HG03280 (cell line): ENCODE measurements around the gene PHC2.
A peak's percentile ranks its signal among the peaks of the same experiment; 100 is the strongest.

Experiments used
- ATAC-seq: cut with Tn5 transposase; IDR thresholded peaks from one replicate; pipeline ENCODE4 v1.9.1; 2021; ENCODE audit warnings: mild to moderate bottlenecking, moderate library complexity; ENCODE audit not compliant: unreplicated experiment

The PHC2 gene, protein sequence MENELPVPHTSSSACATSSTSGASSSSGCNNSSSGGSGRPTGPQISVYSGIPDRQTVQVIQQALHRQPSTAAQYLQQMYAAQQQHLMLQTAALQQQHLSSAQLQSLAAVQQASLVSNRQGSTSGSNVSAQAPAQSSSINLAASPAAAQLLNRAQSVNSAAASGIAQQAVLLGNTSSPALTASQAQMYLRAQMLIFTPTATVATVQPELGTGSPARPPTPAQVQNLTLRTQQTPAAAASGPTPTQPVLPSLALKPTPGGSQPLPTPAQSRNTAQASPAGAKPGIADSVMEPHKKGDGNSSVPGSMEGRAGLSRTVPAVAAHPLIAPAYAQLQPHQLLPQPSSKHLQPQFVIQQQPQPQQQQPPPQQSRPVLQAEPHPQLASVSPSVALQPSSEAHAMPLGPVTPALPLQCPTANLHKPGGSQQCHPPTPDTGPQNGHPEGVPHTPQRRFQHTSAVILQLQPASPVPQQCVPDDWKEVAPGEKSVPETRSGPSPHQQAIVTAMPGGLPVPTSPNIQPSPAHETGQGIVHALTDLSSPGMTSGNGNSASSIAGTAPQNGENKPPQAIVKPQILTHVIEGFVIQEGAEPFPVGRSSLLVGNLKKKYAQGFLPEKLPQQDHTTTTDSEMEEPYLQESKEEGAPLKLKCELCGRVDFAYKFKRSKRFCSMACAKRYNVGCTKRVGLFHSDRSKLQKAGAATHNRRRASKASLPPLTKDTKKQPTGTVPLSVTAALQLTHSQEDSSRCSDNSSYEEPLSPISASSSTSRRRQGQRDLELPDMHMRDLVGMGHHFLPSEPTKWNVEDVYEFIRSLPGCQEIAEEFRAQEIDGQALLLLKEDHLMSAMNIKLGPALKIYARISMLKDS

DNA sequence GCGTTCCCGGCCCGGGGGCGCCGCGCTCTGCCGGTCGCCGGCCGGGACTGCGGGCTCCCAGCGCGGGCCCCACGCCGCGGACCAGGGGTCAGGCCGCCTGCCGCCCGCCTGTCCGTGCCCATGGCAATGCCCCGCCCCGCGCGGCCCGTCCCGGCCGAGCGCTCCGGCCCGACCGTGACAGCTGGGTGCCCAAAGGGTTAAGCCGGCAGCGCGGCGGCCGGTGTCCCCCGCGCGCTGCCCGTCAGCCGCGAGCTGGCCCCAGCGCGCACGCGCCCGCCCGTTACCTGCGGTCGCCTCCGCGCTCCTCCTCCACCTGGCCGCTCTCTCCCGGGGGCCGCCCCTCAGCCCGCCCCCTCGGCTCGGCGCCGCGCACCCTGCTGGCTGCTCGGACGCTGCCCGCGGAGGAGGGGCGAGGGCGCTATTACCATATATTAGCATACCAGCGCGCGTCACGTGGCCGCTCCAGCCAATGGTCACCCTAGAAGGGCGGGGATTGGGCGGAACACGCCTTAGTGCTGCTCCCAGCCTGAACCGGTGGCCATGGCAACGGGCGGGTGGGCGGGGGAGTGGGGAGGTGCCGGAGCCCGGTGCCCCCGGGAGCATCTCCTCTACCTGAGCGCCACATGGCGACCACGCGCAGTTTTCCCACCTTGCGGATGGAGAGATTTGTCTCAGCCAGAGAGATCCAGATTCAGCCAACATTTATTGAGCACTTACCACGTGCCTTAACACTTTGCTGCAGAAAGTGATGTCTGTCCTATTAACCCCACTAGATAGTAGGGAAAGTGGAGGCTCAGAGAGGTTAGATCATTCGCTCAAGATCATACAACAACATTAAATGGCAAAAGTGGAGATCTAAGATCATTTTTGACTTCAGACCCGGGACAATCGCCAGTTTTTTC is at the start of gene PHC2:
Gene PHC2 (minus strand): TSS at position 404 of the 902 bp plus-strand sequence. CDS start 55,556 bp downstream, outside the sequence.
- peak; percentile 96 for ATAC-seq

DNA sequence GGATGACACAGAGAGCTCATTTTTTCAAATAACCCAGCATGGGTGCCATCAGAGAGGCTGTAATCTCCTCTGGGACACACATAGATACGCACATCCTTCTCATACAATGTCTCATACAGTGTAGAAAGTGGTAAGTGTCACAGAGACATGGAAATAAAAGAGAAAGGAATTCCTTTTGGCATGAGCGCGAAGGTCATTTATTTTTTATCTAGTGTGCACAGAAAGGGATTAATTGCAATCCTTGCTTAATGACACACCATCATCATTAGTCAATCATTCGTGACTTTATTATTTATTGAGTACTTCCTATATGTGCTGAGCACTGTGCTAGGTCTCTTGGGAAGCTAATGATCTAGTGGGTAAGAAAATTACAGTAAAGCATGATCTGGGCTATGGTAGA is 46.6 kb upstream of the PHC2 start:
- no peak for ATAC-seq

DNA sequence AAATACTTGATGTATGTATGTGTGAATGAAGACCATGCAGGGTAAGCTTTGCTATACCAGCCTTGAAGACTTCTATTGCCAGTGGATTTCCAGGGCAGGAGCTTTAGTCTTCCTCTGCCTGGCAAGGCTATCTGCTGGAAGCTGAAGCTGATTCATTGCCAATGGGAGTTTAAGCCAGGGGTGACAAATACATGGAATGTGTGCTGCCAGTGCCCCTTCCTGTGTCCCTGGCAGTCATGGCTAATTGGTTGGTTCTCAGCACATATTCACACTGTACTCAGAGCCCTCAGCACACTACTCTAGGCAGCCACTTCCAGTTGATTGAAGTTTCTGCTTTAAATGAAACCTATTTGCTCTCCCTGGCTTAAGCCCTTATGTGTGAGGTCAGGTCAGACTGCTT is 43.0 kb upstream of the PHC2 start:
- ATAC-seq = no peak

DNA sequence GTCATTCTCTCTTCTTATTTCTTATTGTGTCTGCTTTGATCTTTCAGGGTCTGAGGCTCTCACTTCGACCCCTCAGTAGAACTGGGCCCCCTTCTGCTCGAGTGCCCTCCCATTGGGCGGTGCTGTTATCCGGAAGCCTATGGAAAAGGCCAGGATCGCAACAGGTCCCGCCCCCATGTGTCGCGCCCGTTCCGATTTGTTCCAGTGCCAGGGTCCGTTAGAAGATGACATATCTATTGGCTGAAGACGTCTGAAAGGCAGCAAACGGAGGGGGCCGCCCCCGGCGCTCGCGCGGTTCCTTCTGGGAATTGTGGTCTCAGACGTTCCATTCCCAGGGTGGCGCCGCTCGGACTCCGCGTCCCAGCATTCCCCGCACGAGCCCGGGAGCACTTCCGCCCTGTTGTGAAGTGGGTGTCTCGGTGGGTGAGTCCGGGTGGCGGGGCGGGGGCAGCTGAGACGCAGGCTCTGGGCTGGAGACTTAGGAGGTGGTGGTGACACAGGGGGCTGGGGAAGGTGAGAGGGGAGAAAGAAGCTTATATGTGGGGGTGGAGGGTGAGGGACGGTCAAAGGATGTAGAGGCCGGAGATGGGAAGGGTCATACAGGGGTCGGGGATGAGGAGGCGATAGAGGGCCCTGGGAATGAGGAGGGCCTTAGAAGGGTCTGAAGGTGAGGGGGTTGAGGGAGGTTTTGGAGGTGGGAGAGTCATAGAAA is 41.5 kb upstream of the PHC2 start, which contains the start of gene ZSCAN20:
Gene ZSCAN20 (plus strand): TSS at position 377 of the 712 bp plus-strand sequence. CDS start 6,644 bp downstream, outside the sequence.
- ATAC-seq = peak; percentile 91

DNA sequence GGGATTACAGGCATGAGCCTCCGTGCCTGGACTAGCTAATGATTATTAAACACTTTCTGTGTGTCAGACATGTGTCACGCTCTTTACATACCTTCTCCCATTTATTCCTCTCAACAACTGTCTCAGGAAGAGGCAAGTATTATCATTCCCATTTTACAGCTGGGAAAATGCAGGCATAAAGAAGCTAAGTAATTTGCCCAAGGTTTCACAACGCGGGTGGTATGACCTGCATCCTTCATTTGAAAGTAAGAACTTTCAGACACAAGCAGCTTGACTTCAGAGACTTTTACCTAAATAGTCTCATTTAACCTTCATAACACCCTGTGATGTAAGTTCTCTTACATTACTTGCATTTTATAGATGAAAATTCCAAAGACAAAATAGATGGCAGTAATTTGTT is 40.5 kb upstream of the PHC2 start:
- no peak for ATAC-seq

DNA sequence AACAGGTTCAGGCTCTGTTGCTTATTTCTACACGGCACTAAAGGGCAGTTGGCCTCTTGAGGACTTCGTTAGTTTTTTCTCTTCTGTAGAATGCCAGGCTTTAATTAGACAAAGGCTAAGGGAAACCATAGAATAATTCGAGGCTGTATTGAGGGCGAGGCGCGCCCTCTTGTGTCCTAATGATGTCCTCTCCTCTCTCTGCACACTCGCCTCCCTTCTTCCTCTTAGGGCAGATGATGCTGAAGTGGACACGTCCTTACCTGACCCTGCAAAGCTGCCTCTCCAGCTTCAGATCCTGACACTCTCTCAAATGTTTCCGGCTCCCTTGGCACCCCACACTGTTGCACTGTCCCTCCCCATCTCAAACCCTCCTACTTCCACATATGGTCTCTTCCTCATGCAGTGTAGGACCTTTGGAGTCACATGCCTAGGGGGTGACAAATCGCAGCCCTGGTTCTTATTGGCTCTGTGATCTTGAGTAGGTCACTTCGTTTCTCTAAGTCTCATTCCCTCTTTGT is 39.7 kb upstream of the PHC2 start:
- no peak for ATAC-seq

DNA sequence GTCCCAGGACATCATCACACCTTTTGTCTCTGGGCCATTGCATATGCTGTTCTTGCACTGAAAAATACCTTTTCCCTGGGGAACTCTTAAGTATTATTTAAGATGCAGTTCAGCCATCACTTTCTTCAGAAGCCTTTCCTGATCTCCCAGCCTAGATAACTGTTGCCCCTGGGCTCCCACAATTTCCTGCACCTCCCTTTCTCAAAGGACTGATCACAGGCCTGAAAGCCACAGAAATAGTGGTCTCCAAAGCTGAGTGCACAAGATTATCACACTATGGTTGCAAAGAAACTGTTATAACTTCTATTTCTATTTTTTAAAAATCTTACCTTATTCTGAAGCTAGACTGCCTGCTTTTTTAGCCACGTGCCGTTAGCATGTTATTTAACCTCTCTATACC is 38.8 kb upstream of the PHC2 start:
- ATAC-seq = no peak

DNA sequence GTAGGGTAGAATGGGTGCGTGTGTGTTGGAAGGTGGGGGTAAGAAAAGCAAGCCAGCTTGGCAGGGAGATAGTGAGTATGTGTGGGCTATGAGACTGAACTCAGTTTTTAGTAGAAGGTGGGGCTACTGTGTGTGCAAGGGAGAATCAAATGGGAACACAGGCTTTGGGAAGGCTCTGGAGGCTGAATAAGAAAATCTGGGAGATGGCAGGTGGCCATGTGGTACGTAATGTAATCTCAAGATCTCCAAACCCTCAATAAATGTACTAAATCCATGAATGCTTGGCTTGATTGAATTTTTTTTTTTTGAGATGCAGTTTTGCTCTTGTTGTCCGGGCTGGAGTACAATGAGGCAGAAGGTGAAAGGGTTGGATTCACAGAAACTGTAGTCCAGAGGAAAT is 38.1 kb upstream of the PHC2 start:
- ATAC-seq = no peak

DNA sequence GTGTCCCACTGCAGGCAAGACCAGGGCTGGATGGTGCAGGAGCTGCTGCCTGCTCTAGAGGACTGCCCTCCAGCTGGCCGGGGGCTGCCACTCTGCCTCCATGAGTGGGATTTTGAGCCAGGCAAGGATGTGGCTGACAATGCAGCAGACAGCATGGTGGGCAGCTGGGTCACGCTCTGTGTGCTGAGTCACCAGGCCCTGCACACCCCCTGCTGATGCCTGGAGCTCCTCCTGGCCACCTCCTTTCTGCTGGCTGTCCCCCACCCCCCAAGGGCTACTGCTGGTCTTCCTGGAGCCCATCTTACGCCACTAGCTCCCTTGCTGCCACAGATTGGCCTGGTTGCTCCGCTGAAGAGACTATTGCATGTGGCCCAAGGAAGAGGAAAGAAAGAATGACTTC is 37.6 kb upstream of the PHC2 start:
- no peak for ATAC-seq

DNA sequence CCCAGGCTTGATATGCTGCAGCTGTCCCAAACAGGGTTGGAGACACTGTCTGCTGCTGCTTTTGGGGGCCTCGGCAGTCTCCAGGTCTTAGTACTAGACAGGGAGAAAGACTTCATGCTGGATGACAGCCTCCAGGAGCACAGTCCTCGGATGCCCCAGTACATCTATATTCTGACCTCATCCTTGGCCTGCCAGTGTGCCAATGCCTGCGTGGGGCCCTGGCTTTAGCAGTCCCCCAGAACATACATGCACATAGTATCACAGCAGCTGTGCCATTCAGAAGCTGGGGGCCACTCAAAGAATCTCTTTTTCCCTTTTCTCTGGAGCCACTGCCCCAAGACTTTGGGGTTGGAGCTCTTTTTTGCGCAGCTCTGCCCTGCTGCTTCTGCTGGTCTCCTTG is 37.1 kb upstream of the PHC2 start:
- ATAC-seq = no peak

DNA sequence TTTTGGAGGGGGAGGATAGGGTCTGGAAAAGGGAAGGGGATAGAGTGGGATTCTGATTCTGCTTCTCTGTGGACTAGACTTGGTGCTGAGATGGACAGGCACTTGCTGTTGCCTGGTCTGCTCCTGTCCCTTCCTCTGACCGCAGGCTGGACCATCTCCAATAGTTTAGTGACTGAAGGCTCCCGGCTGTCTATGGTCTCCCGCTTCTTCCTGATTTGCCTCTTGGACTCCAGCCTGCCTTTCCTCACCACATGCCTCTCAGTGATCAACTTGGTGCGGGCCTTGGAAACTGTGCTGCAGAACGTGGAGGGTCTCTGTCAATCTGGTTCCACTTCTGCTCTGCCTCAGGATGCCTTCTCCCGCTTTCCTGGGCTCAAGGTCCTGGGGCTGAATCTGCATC is 35.3 kb upstream of the PHC2 start:
- no peak for ATAC-seq

DNA sequence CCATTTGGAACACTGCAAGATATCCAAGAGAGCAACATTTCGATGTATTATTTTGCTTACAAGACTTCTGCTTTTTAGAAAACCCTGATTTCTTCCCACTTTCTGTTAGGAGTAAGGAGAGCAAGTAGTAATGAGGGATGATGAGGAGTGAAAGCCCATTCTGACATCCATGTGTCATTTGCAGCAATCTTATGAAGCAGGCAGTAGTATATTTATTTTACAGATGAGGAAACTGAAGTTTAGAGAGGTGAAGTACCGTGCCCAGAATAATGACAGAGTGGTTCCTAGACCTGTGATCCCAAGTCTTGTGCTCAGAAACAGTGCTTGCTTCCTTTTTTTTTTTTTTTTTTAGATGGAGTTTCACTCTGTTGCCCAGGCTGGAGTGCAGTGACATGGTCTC is 34.4 kb upstream of the PHC2 start:
- no peak for ATAC-seq

DNA sequence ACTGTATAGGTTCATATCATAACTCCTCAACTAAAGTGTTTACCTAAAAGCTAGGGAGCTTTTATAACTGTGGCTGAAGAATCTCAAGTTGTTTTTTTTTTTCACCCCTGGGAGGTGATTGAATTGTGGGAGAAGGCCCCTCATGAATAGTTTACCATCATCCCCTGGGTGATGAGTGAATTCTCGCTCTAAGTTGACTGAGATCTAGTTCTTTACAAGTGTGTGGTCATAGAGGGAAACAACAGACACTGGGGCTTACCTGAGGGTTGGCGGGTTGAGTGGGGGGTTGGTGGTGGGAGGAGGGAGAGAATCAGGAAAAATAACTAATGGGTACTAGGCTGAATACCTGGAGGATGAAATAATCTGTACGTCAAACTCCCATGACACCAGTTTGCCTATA is 33.7 kb upstream of the PHC2 start:
- ATAC-seq = no peak

DNA sequence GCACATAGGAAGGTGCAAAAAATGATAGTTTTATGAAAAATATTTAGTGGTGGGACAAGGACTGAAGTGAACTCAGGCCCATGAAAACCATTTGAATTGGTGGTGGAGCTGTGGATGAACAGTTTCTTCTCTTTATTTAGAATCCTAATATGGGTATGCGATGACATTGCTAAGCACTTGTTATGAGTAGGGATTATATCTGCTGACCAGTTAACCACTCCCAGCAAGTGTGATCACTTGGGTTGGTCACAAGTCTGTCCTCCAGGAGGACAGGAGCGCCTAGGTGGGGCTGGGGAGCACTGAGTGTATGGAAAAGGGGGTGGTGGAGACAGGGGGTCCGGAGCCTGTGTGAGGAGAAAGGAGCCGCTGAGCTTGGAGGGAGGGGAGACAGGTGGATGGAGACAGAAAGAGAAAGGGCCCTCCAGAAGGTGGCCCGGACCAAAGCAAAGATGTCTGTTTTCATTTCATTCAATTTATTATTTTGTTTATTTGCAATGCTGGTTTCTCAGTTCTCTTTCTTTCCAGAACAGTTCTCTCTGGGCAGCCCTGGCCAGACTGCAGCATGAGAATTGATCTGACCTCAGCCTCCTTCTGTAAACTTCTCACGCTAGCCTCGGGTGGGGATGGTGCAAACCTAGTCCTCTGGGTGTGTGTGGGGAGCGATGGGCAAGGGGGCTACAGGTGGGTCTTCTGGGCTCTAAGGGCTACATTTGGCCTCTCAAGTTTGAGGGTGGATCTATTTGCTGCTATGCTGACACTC is 31.7 kb upstream of the PHC2 start:
- ATAC-seq = no peak

DNA sequence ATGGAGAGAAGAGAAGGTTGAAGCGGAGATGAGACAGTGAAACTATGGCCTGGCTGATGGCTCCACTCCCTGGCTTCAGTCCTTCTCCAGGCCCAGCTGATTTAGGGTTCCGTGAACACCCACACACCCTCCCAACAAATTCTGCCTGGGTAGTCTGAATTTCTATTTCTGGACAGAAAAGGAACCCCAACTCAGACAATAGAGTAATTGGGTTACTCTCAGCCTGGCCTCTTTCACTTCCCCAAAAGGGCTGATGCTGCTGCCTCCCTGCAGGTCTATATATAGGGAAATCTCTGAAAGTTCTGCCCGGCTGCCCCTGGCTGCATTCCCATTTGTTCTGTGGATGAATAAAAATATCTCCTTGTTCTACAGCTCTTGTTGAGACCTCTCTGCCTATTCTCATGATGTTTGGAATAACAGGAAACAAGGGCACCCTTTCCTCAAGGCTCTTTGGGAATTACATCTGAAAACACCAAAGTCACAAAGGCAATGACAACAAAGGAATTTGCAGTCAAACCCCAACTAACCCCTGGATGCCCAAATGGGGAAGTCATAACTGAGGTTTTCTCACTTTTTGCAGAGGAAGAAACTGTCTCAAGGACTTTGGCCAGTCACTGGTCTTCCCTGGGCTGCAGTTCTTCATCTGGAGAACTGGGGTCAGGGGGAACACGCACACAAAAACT is 30.2 kb upstream of the PHC2 start:
- ATAC-seq = peak; percentile 68

DNA sequence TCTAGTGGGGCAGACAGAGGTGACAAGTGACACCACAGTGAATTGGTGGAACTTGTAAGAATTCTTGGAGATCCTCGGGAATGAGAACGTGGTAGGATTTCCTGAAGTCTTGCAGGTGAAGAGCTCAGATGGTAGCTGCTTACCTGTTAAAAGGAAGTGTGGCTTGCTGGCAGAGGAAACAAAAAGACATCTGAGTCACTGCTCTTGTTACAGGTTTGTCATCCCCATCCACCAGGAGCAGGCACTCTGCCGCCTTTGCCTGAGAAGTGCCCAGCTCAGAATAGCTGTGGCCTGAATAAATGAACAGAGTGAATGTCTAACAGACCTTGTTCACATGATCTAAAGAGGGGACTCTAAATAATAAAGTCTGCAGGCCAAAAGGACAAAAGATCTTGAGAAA is 29.2 kb upstream of the PHC2 start:
- ATAC-seq = no peak

DNA sequence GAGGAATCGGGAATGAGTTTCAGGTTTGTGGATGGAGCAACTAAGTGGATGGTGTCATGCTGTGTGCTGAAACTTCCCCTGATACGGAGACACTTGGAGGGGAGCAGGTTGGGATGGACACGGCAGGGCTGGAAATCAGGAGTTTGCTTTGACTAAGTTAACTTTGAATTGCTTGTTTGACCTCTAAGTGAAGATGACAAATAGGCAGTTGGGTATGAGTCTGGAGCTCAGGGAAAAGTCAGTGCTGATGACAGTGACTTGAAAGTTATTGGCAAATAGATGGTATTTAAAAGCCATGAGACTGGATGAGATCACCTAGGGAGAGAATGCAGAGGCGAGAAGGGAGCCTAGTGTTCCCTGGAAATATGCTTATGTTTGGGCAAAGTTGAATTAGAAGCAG is 28.8 kb upstream of the PHC2 start:
- no peak for ATAC-seq

DNA sequence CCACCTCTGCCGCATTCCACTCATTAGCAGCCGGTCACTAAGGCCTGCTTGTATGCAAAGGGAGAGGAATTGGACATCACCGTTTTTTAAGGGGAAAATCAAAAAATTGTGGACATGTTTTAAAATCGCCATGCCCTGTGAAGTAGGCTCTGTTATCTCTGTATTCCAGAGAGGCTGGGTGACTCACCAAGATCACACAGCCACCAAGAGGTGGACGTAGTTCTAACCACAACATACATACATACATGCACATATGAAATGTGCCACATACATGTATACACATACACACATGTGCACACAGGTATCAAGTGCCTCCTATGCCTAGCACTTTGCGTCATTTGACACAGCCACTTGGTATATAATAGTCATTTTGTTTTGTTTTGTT is 25.6 kb upstream of the PHC2 start:
- ATAC-seq = no peak
